GM19238 (cell line): Measurements from ENCODE around the gene COA5.
"Not testable (repeated sequence)": the region's sequence is repeated elsewhere in the genome, so short reads cannot be mapped to it uniquely, and the experiment has no call there.

Experiments used
- DNase-seq: peaks from one replicate; pipeline ENCODE4 v3.0.0; 2011; ENCODE audit warnings: low spot score; ENCODE audit not compliant: insufficient read length

The COA5 gene

GRCh38 chr2:98606431-98606830, 1.9 kb downstream of the COA5 start:
- DNase-seq = no peak

GRCh38 chr2:98605076-98605475, 3.2 kb downstream of the COA5 start:
- no peak for DNase-seq

- DNase-seq = no peak
Observed at GRCh38 chr2:98604547-98604946, 3.8 kb downstream of the COA5 start.

- peak; percentile 34 for DNase-seq
Observed at GRCh38 chr2:98601532-98602132, 6.7 kb downstream of the COA5 start.

DNA sequence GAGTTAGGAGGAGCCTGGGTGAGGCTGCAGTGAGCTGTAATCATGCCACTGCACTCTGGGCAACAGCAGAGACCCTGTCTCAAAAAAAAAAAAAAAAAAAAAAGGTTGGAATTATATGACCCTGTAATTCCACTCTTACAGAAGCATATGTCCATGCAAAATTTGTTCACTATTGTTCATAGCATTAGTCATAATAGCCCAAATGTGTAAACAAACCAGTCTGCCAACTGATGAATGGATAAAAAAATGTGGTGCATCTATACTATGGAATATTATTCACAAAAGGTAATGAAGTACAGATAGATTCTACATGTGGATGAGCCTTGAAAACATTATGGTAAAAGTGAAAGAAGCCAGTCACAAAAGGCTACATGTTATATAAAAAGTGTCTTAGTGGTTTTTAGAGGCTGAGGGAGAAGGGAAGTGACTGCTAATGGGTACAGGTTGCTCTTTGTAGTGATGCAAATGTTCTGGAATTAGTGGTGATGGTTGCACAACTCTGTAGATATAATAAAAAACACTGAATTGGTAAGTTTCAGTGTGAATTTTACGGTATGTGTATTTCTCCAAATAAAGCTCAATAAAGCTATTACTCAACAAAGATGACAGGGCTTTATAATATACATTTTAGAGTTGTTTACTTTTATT, 9.4 kb downstream of the COA5 start:
- DNase-seq = no peak

DNA sequence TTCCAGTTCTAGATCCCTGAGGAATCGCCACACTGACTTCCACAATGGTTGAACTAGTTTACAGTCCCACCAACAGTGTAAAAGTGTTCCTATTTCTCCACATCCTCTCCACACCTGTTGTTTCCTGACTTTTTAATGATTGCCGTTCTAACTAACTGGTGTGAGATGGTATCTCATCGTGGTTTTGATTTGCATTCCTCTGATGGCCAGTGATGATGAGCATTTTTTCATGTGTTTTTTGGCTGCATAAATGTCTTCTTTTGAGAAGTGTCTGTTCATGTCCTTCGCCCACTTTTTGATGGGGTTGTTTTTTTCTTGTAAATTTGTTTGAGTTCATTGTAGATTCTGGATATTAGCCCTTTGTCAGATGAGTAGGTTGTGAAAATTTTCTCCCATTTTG, 13.6 kb downstream of the COA5 start:
- DNase-seq = not testable (repeated sequence)

DNA sequence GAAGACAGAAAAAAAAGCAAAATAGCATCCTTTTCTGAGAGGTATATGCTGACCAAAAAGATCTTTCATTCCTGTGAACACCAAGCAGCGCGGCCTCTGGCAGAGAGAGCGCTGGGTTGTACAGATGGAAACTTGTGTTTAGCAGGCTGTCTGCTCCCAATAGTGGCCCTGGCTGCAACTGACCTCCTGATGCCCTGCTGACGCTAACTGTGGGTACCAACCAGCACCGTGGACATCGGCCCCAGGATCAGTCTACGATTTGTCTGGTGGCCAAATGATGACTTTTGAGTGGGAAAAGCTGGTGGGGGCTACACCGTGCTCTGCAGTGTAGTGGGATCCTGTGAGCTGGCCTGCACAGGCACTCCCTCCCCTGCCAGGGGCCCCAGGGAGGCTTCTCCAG, 15.7 kb downstream of the COA5 start:
- DNase-seq = no peak

DNA sequence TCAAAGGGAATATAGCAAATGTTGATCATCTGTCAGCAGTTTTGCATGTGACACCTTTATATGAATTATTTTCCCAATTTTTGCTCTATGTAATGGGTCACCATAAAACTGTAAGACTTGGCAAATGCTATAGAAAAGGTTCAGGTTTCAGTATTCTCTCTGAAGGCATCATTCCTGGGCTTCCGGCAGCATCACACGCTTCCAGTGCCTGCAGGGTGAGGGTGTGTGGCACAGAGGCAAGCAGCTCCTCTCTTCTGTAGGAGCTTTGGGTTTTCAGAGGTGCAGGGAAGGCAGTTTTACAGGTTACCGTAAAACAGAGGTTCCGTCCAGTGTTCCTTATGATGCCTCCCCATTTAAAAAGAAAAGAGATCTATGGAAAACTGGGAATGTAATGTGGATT, 18.8 kb downstream of the COA5 start:
- no peak for DNase-seq

DNA sequence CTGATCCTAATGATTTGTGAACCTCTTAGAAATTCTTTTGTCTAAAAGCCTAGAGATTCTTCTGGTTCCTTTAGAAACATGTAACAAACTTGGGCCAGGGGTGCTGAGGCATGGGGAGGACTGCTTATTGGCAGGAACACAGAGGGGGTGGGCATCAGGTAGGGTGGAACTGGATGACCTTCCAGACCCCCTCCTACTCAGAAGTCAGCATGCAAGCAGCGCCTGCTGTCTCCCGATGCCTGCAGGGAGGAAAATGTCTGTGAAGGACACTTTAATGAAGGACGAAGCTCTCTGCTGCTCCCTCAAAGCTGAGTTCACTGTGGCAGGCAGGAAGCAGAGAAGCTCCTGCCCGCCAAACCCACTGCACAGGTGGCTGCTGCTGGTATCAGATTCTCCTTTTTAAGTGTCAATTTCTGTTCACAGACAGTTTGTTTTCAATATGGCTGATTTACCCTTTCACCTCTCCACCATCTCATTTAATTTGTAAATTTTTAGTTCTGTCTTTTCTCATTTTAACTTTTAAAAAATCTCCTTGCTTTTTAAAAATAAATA, 19.4 kb downstream of the COA5 start:
- DNase-seq = no peak

GRCh38 chr2:98586551-98587140, 21.7 kb downstream of the COA5 start:
- no peak for DNase-seq

- DNase-seq = no peak
Observed at GRCh38 chr2:98585386-98585785, 22.9 kb downstream of the COA5 start.

GRCh38 chr2:98583816-98584618, 24.3 kb downstream of the COA5 start:
- DNase-seq = no peak

DNA sequence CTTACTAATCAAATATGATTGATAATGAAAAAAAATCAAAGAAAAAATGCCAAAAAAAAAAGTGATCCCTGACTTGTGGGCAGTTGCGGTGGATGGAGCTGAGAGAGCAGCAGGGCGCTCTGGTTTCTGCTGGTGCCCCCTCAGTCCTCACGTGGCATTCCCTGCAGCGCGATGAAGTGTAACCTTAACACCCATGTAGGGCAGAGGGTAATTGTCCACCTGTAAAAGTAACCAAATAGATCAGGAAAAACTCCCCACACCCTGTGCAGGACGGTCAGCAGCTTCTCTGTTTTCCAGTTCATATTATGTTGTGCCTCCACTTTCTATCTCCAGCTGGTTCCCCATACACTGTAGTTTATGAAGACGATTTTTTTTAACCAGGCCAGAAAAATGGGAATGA, 25.0 kb downstream of the COA5 start:
- DNase-seq = no peak

DNA sequence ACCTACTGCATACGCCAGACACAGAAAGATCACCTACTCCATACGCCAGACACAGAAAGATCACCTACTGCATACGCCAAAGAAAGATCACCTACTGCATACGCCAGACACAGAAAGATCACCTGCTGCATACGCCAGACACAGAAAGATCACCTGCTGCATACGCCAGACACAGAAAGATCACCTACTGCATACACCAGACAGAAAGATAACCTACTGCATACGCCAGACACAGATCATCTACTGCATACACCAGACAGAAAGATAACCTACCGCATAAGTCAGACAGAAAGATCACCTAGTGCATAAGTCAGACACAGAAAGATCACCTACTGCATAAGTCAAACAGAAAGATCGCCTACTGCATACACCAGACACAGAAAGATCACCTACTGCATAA, 25.8 kb downstream of the COA5 start:
- DNase-seq = no peak

DNA sequence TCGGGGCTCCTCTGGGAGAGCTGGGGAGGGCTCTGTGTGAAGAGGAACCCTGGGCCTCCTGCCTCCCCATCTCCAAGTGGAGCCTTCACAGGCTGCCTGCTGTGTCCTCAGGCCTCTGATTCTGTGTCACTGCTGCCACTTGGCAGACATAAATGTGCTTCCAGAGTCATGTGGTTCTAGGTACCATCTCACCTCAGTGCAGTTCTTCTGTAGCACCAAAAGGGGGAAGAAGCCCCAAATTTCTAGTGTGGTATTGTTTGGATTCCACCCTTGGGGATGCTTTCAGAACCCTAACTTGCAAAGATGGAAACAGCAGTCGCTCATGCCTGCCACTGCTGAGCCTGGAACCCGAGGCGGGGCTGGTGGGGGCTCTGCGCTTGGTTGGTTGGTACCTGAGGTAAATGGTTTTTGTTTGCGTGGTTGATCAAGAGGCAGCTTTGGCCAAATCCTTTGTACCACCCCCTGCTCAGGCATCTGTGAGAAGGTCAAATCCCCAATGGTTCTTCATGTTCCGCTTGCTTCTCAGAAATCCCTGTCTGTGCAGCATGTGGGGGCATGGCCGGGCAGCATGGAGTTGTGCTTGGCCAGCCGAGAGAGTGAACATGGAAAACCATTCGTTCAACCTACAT, 27.5 kb downstream of the COA5 start:
- DNase-seq = no peak

DNA sequence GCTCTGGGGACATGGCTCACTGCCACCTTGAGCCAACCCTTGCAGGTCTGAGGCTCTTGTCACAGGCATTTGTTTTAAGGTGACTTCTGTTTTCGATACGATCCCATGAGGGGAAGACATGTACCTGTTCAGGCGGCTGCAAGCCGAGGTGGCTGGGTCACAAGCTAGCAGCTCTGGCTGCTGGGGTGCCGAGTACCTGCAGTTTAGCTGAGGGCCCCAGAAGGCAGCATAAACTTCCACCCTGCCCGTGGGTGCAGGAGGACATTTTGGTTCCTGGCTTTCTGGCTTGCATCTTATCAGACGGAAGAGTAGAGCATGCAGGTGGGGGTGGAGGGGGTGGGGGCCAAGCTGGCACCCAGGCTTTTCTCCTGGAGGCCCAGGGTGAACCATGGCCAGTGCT, 28.4 kb downstream of the COA5 start:
- DNase-seq = no peak

DNA sequence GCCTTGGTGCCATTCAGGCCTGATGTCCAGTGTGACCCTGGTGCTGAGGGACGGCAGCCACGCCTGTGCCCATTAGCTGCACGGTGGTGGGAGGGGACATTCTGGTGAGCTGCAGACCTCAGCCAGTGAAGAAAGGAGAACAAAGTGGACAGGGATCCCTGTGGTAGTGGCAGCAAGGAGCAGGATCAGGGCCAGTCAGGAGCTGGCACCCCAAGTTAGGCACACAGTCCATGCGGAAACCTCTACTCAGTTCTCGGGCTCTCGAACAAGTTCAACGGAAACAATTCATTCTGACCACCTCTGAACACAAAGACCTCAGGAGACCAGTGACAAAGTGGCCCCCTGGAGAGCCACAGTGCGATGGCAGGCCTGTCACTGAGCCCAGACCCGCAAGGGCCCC, 30.1 kb downstream of the COA5 start:
- no peak for DNase-seq

- DNase-seq = no peak
Observed at GRCh38 chr2:98577313-98577712, 31.0 kb downstream of the COA5 start.

GRCh38 chr2:98576666-98577312, 31.5 kb downstream of the COA5 start:
- no peak for DNase-seq

DNA sequence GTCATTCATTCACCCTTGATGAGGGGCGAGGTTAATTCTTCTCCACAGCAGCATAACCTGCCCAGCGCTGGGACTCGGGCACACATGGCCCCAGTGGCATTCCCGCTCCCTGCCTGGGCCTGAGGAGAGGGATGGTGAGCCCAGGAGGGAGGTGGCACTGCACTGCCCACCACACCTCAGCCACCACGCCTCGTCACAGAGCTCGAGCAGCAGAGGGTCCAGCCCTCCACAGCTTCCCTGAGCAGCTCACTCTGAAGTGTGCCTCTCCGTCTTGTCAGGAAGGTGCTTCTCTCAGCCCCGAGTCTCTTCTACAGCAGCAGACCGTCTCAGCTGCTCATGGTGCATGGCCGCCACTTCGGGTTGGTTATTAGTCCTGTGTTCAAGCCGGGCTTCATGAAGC, 34.9 kb downstream of the COA5 start:
- no peak for DNase-seq

DNA sequence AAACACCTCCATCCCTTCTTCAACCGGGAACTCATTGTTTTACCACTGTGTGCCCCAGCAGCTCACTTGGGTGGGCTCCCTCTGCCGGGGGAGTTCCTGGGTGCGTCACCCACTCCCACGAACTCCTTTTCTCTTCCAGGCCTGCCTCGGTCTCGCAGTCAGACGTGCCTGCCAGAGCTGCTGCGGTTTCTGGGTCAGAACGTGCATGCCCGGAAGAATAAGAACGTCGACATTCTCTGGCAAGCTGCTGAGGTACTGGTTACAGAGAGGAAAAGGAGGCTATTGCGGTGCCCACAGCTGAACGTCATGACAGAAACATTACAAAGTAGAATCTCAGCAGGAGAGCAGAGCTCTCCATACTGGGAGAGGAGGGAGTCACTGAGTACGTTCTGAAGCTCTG, 35.6 kb downstream of the COA5 start:
- DNase-seq = no peak
